A204.1 (cell line): ENCODE results near the gene TYW5.
A peak's percentile ranks its signal among the peaks of the same experiment; 100 is the strongest.

Experiments used
- FAIRE-seq: peaks from 2 replicates; lab custom pipeline; 2012; peaks lifted over from hg19 to GRCh38; lab: Jason Lieb, UNC

The TYW5 gene

GRCh38 chr2:199973703-199974102, 18.4 kb upstream of the TYW5 start:
- peak; percentile 95 for FAIRE-seq

- FAIRE-seq = no peak
Measured at GRCh38 chr2:199972088-199972626, 16.9 kb upstream of the TYW5 start.

- FAIRE-seq = no peak
Measured at GRCh38 chr2:199968126-199968525, 12.8 kb upstream of the TYW5 start.

GRCh38 chr2:199966976-199967375, 11.7 kb upstream of the TYW5 start:
- no peak for FAIRE-seq

- FAIRE-seq = no peak
Measured at GRCh38 chr2:199966405-199966804, 11.1 kb upstream of the TYW5 start.

- no peak for FAIRE-seq
Measured at GRCh38 chr2:199962203-199962602, 6.9 kb upstream of the TYW5 start.

- no peak for FAIRE-seq
Measured at GRCh38 chr2:199958014-199958413, 2.7 kb upstream of the TYW5 start.

GRCh38 chr2:199956062-199956380, 730 bp upstream of the TYW5 start:
- FAIRE-seq = no peak

- FAIRE-seq = no peak
Measured at GRCh38 chr2:199955007-199955338, 318 bp downstream of the TYW5 start.

- FAIRE-seq = peak; percentile 19
Measured at GRCh38 chr2:199951023-199951422, 4.3 kb downstream of the TYW5 start.

GRCh38 chr2:199950396-199950795, 4.9 kb downstream of the TYW5 start:
- FAIRE-seq = no peak

GRCh38 chr2:199946836-199947235, 8.5 kb downstream of the TYW5 start:
- no peak for FAIRE-seq

- FAIRE-seq = no peak
Measured at GRCh38 chr2:199946196-199946595, 9.1 kb downstream of the TYW5 start.

GRCh38 chr2:199943373-199943772, 11.9 kb downstream of the TYW5 start:
- no peak for FAIRE-seq

- peak; percentile 97 for FAIRE-seq
Measured at GRCh38 chr2:199940373-199940772, 14.9 kb downstream of the TYW5 start.

- FAIRE-seq = no peak
Measured at GRCh38 chr2:199936554-199936953, 18.7 kb downstream of the TYW5 start.

- FAIRE-seq = no peak
Measured at GRCh38 chr2:199933466-199933865, 21.8 kb downstream of the TYW5 start.

- no peak for FAIRE-seq
Measured at GRCh38 chr2:199932312-199932855, 22.9 kb downstream of the TYW5 start.

GRCh38 chr2:199929262-199929661, 26.0 kb downstream of the TYW5 start:
- no peak for FAIRE-seq

GRCh38 chr2:199928626-199929025, 26.7 kb downstream of the TYW5 start:
- no peak for FAIRE-seq

GRCh38 chr2:199928226-199928625, 27.1 kb downstream of the TYW5 start:
- FAIRE-seq = no peak

- FAIRE-seq = no peak
Measured at GRCh38 chr2:199926806-199927205, 28.5 kb downstream of the TYW5 start.

GRCh38 chr2:199923924-199924323, 31.4 kb downstream of the TYW5 start:
- FAIRE-seq = no peak

GRCh38 chr2:199922856-199923255, 32.4 kb downstream of the TYW5 start:
- FAIRE-seq = no peak

GRCh38 chr2:199916980-199917379, 38.3 kb downstream of the TYW5 start:
- no peak for FAIRE-seq
